ENCODE results near the gene TEX55. TPM values are rescaled to one million over a fixed set of nuclear protein-coding genes. Genes with fewer than 3 reads are reported as not detected.
"Not testable (repeated sequence)": the region's sequence is repeated elsewhere in the genome, so short reads cannot be mapped to it uniquely, and the experiment has no call there.

The TEX55 gene
- not detected for total RNA-seq

GRCh38 chr3:119145500-119146167 lies at the start of gene TEX55:
Gene TEX55, plus strand, starts transcription at chr3:119146165. Its CDS starts 25 bp downstream, at chr3:119146190.
- Histone ChIP-seq H3K4me3 (no peak within 1 kb of the TSS), H3K27ac (no peak within 1 kb of the TSS), H3K36me3 (no peaks in the 10 kb centered on the region), H3K27me3 (replicated peaks; ENCODE audit: insufficient read depth) (no peaks in the 10 kb centered on the region), H3K9me3 (no peaks in the 10 kb centered on the region), H3K4me1 (ENCODE audit: control insufficient read depth in 1 of 2, low read depth in 2 of 2) (no peaks in the 10 kb centered on the region)
- ATAC-seq (ENCODE audit: insufficient number of reproducible peaks, low FRiP score, low read depth) (no peak), DNase-seq (ENCODE audit: low spot score) (no peak)
- TF ChIP-seq CTCF (IDR thresholded peaks at IDR 0.05): peak; percentile 11

- no peak overlapping the region for H3K4me3 ChIP-seq
- no peaks in the 10 kb centered on the region for H3K4me1 ChIP-seq (ENCODE audit: control insufficient read depth in 1 of 2, low read depth in 2 of 2)
- H3K9me3 ChIP-seq: no peaks in the 10 kb centered on the region
- ATAC-seq (ENCODE audit: insufficient number of reproducible peaks, low FRiP score, low read depth) (no peak), DNase-seq (ENCODE audit: low spot score) (no peak)
- H3K36me3 ChIP-seq: no peaks in the 10 kb centered on the region
- no peak overlapping the region for H3K27ac ChIP-seq
- H3K27me3 ChIP-seq (replicated peaks; ENCODE audit: insufficient read depth): no peaks in the 10 kb centered on the region
- TF ChIP-seq CTCF (IDR thresholded peaks at IDR 0.05): no peak
Measured at GRCh38 chr3:119098003-119098402, 48.0 kb upstream of the TEX55 start.

GRCh38 chr3:119098619-119099222 lies 47.2 kb upstream of the TEX55 start:
- no peak for DNase-seq (ENCODE audit: low spot score)
- H3K4me3 ChIP-seq: no peak overlapping the region
- no peaks in the 10 kb centered on the region for H3K36me3 ChIP-seq
- TF ChIP-seq CTCF (IDR thresholded peaks at IDR 0.05): peak; percentile 53
- ATAC-seq (ENCODE audit: insufficient number of reproducible peaks, low FRiP score, low read depth): no peak
- H3K4me1 ChIP-seq (ENCODE audit: control insufficient read depth in 1 of 2, low read depth in 2 of 2): no peaks in the 10 kb centered on the region
- no peaks in the 10 kb centered on the region for H3K9me3 ChIP-seq
- no peaks in the 10 kb centered on the region for H3K27me3 ChIP-seq (replicated peaks; ENCODE audit: insufficient read depth)
- no peak overlapping the region for H3K27ac ChIP-seq

- no peak overlapping the region for H3K4me3 ChIP-seq
- H3K36me3 ChIP-seq: no peaks in the 10 kb centered on the region
- H3K27me3 ChIP-seq (replicated peaks; ENCODE audit: insufficient read depth): no peaks in the 10 kb centered on the region
- no peak for TF ChIP-seq CTCF (IDR thresholded peaks at IDR 0.05)
- H3K9me3 ChIP-seq: no peaks in the 10 kb centered on the region
- ATAC-seq (ENCODE audit: insufficient number of reproducible peaks, low FRiP score, low read depth) (no peak), DNase-seq (ENCODE audit: low spot score) (no peak)
- no peak overlapping the region for H3K27ac ChIP-seq
- H3K4me1 ChIP-seq (ENCODE audit: control insufficient read depth in 1 of 2, low read depth in 2 of 2): no peaks in the 10 kb centered on the region
Measured at GRCh38 chr3:119099785-119100184, 46.2 kb upstream of the TEX55 start.

- ATAC-seq (ENCODE audit: insufficient number of reproducible peaks, low FRiP score, low read depth) (no peak), DNase-seq (ENCODE audit: low spot score) (no peak)
- Histone ChIP-seq H3K27me3 (replicated peaks; ENCODE audit: insufficient read depth) (no peaks in the 10 kb centered on the region), H3K27ac (no peak overlapping the region), H3K4me3 (no peak overlapping the region), H3K4me1 (ENCODE audit: control insufficient read depth in 1 of 2, low read depth in 2 of 2) (no peaks in the 10 kb centered on the region), H3K36me3 (no peaks in the 10 kb centered on the region), H3K9me3 (no peaks in the 10 kb centered on the region)
- no peak for TF ChIP-seq CTCF (IDR thresholded peaks at IDR 0.05)
Measured at GRCh38 chr3:119104031-119104430, 41.9 kb upstream of the TEX55 start.

- H3K36me3 ChIP-seq; H3K27me3 ChIP-seq (replicated peaks; ENCODE audit: insufficient read depth); ATAC-seq (ENCODE audit: insufficient number of reproducible peaks, low FRiP score, low read depth): not testable (repeated sequence)
Measured at GRCh38 chr3:119118330-119118729, 27.6 kb upstream of the TEX55 start.

More at GRCh38 chr3:119118330-119118729, 27.6 kb upstream of the TEX55 start:
- H3K27ac ChIP-seq; DNase-seq (ENCODE audit: low spot score); H3K4me1 ChIP-seq (ENCODE audit: control insufficient read depth in 1 of 2, low read depth in 2 of 2); H3K4me3 ChIP-seq; H3K9me3 ChIP-seq: not testable (repeated sequence)

All from thoracic aorta (tissue), 2 donors.